T-helper 2 cell treated with Interferon-gamma antibody and Interleukin-4, amounts not matched to agents 100 ng/mL and 5 ng/mL, for 36 hours (primary cell): ENCODE data around the gene RPA3. TPM values are rescaled to one million over a fixed set of nuclear protein-coding genes. Genes with fewer than 3 reads are reported as not detected.

Experiments used
- intact Hi-C: fragments of 100-400 bp; cut with micrococcal nuclease; formaldehyde crosslinking; loops from one replicate; pipeline ENCODE4 v1.15.1; 2023
- total RNA-seq: library from RNA; stranded (reverse); gene quantifications from 2 replicates; pipeline ENCODE4 v1.2.3, GENCODE V29; 2022

Gene RPA3
- total RNA-seq, 1 donor from 2014 or later, result 97.9 TPM

GRCh38 chr7:7736671-7737070 is 18.3 kb upstream of the RPA3 start:
- intact Hi-C loops, result no loop called here

GRCh38 chr7:7732621-7733281 is 14.3 kb upstream of the RPA3 start:
- intact Hi-C loops, result no loop called here

GRCh38 chr7:7731732-7732131 is 13.3 kb upstream of the RPA3 start:
- intact Hi-C loops, result no loop called here

GRCh38 chr7:7720750-7721621 is 2.6 kb upstream of the RPA3 start:
- intact Hi-C loops, result no loop called here

- intact Hi-C loops, result no loop called here
Measured at GRCh38 chr7:7720193-7720592, 1.8 kb upstream of the RPA3 start.

- intact Hi-C loops, result loop anchor here (2.0 kb wide), 1 partner anchor 42 kb away; no protein-coding TSS in a partner anchor
Measured at GRCh38 chr7:7719236-7719635, 829 bp upstream of the RPA3 start.

- intact Hi-C loops, result no loop called here
Measured at GRCh38 chr7:7713730-7714129, 4.7 kb downstream of the RPA3 start.

- intact Hi-C loops, result no loop called here
Measured at GRCh38 chr7:7710469-7710868, 7.9 kb downstream of the RPA3 start.

- intact Hi-C loops, result no loop called here
Measured at GRCh38 chr7:7709291-7709690, 9.1 kb downstream of the RPA3 start.

- intact Hi-C loops, result no loop called here
Measured at GRCh38 chr7:7707806-7708205, 10.6 kb downstream of the RPA3 start.

- intact Hi-C loops, result no loop called here
Measured at GRCh38 chr7:7707246-7707645, 11.2 kb downstream of the RPA3 start.

GRCh38 chr7:7706556-7707172 is 11.7 kb downstream of the RPA3 start:
- intact Hi-C loops, result no loop called here

- intact Hi-C loops, result no loop called here
Measured at GRCh38 chr7:7706101-7706511, 12.3 kb downstream of the RPA3 start.

- intact Hi-C loops, result no loop called here
Measured at GRCh38 chr7:7705318-7705717, 13.1 kb downstream of the RPA3 start.

- intact Hi-C loops, result no loop called here
Measured at GRCh38 chr7:7704867-7705266, 13.5 kb downstream of the RPA3 start.

GRCh38 chr7:7703427-7703826 is 15.0 kb downstream of the RPA3 start:
- intact Hi-C loops, result no loop called here

GRCh38 chr7:7702826-7703225 is 15.6 kb downstream of the RPA3 start:
- intact Hi-C loops, result no loop called here

- intact Hi-C loops, result no loop called here
Measured at GRCh38 chr7:7701527-7701926, 16.9 kb downstream of the RPA3 start.

GRCh38 chr7:7699970-7700369 is 18.4 kb downstream of the RPA3 start:
- intact Hi-C loops, result no loop called here

- intact Hi-C loops, result no loop called here
Measured at GRCh38 chr7:7699380-7699779, 19.0 kb downstream of the RPA3 start.

GRCh38 chr7:7698930-7699329 is 19.5 kb downstream of the RPA3 start:
- intact Hi-C loops, result no loop called here

GRCh38 chr7:7696458-7697119 is 21.8 kb downstream of the RPA3 start:
- intact Hi-C loops, result no loop called here
